GM19324 (cell line): Measurements from ENCODE around the gene RRP7A.
"Not testable (repeated sequence)": the region's sequence is repeated elsewhere in the genome, so short reads cannot be mapped to it uniquely, and the experiment has no call there.

Experiments
- ATAC-seq: cut with Tn5 transposase; IDR thresholded peaks from one replicate; pipeline ENCODE4 v1.9.1; 2021; ENCODE audit warnings: mild to moderate bottlenecking, moderate library complexity; ENCODE audit not compliant: unreplicated experiment, low FRiP score

Gene RRP7A

GRCh38 chr22:42536634-42537033 lies 17.0 kb upstream of the RRP7A start:
- not testable (repeated sequence) for ATAC-seq

GRCh38 chr22:42536166-42536565 lies 16.6 kb upstream of the RRP7A start:
- ATAC-seq, result no peak

- not testable (repeated sequence) for ATAC-seq
These were observed 15.6 kb upstream of the RRP7A start for GRCh38 chr22:42535082-42535731.

- no peak for ATAC-seq
These were observed 14.0 kb upstream of the RRP7A start for GRCh38 chr22:42533638-42533977.

GRCh38 chr22:42531401-42532084 lies 11.9 kb upstream of the RRP7A start:
- not testable (repeated sequence) for ATAC-seq

- not testable (repeated sequence) for ATAC-seq
These were observed 9.8 kb upstream of the RRP7A start for GRCh38 chr22:42529435-42529834.

- no peak for ATAC-seq
These were observed 9.2 kb upstream of the RRP7A start for GRCh38 chr22:42528591-42529307.

- ATAC-seq, result no peak
These were observed 3.0 kb upstream of the RRP7A start for GRCh38 chr22:42522546-42522945.

GRCh38 chr22:42521228-42521546 lies 1.6 kb upstream of the RRP7A start:
- ATAC-seq, result no peak

- ATAC-seq, result not testable (repeated sequence)
These were observed 715 bp downstream of the RRP7A start for GRCh38 chr22:42518638-42519524.

GRCh38 chr22:42517103-42517502 lies 2.5 kb downstream of the RRP7A start:
- ATAC-seq, result not testable (repeated sequence)

- ATAC-seq, result no peak
These were observed 3.7 kb downstream of the RRP7A start for GRCh38 chr22:42515896-42516295.

- not testable (repeated sequence) for ATAC-seq
These were observed 4.3 kb downstream of the RRP7A start for GRCh38 chr22:42515304-42515703.

GRCh38 chr22:42514331-42514730 lies 5.3 kb downstream of the RRP7A start:
- ATAC-seq, result not testable (repeated sequence)

GRCh38 chr22:42512273-42512990 lies 7.2 kb downstream of the RRP7A start:
- not testable (repeated sequence) for ATAC-seq

- no peak for ATAC-seq
These were observed 8.2 kb downstream of the RRP7A start for GRCh38 chr22:42511401-42511891.

GRCh38 chr22:42509548-42509947 lies 10.0 kb downstream of the RRP7A start:
- ATAC-seq, result no peak

GRCh38 chr22:42508975-42509364 lies 10.6 kb downstream of the RRP7A start:
- not testable (repeated sequence) for ATAC-seq

GRCh38 chr22:42508327-42508974 lies 11.1 kb downstream of the RRP7A start:
- not testable (repeated sequence) for ATAC-seq

GRCh38 chr22:42500836-42501179 lies 18.8 kb downstream of the RRP7A start:
- ATAC-seq, result no peak
